Measurements from ENCODE around the gene CCL24.
"Not testable (repeated sequence)": the region's sequence is repeated elsewhere in the genome, so short reads cannot be mapped to it uniquely, and the experiment has no call there.

The CCL24 gene

GRCh38 chr7:75783058-75783457, 30.5 kb downstream of the CCL24 start:
- not testable (repeated sequence) for H3K36me3 ChIP-seq (ENCODE audit: control insufficient read depth, insufficient read depth, low read length); H3K27ac ChIP-seq (ENCODE audit: low read depth, low read length, severe bottlenecking); H3K4me3 ChIP-seq (ENCODE audit: extremely low read depth, insufficient read depth, low read length, poor library complexity, severe bottlenecking); H3K4me1 ChIP-seq (ENCODE audit: control insufficient read depth, insufficient read depth, low read length, poor library complexity, severe bottlenecking); H3K9me3 ChIP-seq (ENCODE audit: control insufficient read depth, low read length)
- WGBS, 2 experiments (ENCODE audit: insufficient coverage in 2 of 2): 100% methylated on average over 5 of the region's 5 CpGs; no CpG with 5 or more reads in 1 of the 2 experiments

GRCh38 chr7:75780647-75781273, 32.8 kb downstream of the CCL24 start:
- not testable (repeated sequence) for H3K4me1 ChIP-seq (ENCODE audit: control insufficient read depth, insufficient read depth, low read length, poor library complexity, severe bottlenecking); H3K9me3 ChIP-seq (ENCODE audit: control insufficient read depth, low read length); H3K27ac ChIP-seq (ENCODE audit: low read depth, low read length, severe bottlenecking); H3K36me3 ChIP-seq (ENCODE audit: control insufficient read depth, insufficient read depth, low read length); H3K4me3 ChIP-seq (ENCODE audit: extremely low read depth, insufficient read depth, low read length, poor library complexity, severe bottlenecking)
- 54 to 61% methylated on average over 11 to 12 of the region's 14 CpGs for WGBS, 2 experiments (ENCODE audit: insufficient coverage in 2 of 2)

GRCh38 chr7:75779516-75779915, 34.1 kb downstream of the CCL24 start:
- not testable (repeated sequence) for H3K36me3 ChIP-seq (ENCODE audit: control insufficient read depth, insufficient read depth, low read length); H3K4me1 ChIP-seq (ENCODE audit: control insufficient read depth, insufficient read depth, low read length, poor library complexity, severe bottlenecking); H3K9me3 ChIP-seq (ENCODE audit: control insufficient read depth, low read length); H3K4me3 ChIP-seq (ENCODE audit: extremely low read depth, insufficient read depth, low read length, poor library complexity, severe bottlenecking); H3K27ac ChIP-seq (ENCODE audit: low read depth, low read length, severe bottlenecking)
- 61 to 66% methylated on average over 5 to 10 of the region's 11 CpGs for WGBS, 2 experiments (ENCODE audit: insufficient coverage in 2 of 2)

DNA sequence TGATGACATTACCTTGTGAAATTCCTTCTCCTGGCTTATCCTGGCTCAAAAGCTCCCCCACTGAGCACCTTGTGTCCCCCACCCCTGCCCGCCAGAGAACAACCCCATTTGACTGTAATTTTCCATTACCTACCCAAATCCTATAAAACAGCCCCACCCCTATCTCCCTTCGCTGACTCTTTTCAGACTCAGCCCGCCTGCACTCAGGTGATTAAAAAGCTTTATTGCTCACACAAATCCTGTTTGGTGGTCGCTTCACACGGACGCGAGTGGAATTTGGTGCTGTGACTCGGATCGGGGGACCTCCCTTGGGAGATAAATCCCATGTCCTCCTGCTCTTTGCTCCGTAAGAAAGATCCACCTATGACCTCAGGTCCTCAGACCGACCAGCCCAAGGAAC, 34.6 kb downstream of the CCL24 start:
- not testable (repeated sequence) for H3K9me3 ChIP-seq (ENCODE audit: control insufficient read depth, low read length); H3K27ac ChIP-seq (ENCODE audit: low read depth, low read length, severe bottlenecking); H3K36me3 ChIP-seq (ENCODE audit: control insufficient read depth, insufficient read depth, low read length); H3K4me1 ChIP-seq (ENCODE audit: control insufficient read depth, insufficient read depth, low read length, poor library complexity, severe bottlenecking); H3K4me3 ChIP-seq (ENCODE audit: extremely low read depth, insufficient read depth, low read length, poor library complexity, severe bottlenecking)
- WGBS, 2 experiments (ENCODE audit: insufficient coverage in 2 of 2): 50 to 61% methylated on average over 10 of the region's 11 CpGs

DNA sequence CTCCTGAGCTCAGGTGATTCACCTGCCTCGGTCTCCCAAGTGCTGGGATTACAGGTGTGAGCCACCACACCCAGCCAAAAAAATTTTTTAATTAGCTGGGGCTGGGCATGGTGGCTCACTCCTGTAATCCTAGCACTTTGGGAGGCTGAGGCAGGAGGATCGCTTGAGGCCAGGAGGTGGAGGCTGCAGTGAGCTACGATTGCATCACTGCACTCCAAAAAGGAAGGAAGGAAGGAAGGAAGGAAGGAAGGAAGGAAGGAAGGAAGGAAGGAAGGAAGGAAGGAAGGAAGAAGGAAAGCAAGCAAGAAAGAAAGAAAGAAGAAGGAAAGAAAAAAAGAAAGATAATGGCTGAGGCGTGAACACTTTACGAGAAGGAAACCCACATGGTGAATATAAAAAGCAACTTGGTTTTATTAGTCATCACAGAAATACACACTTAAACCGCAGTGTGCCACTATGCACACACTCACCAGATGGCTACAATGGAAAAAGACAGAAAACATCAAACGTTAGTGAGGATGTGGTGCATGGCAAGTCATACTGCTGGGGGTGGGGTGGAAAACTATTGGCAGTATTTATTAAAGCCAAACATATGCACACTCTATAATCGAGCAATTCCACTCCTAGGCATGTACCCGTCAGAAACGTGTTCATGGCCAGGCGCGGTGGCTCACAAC, 37.2 kb downstream of the CCL24 start:
- WGBS, 2 experiments (ENCODE audit: insufficient coverage in 2 of 2): 82 to 91% methylated on average over 6 to 7 of the region's 12 CpGs
- no peaks in the 10 kb centered on the region for H3K4me1 ChIP-seq (ENCODE audit: control insufficient read depth, insufficient read depth, low read length, poor library complexity, severe bottlenecking)
- no peak overlapping the region for H3K4me3 ChIP-seq (ENCODE audit: extremely low read depth, insufficient read depth, low read length, poor library complexity, severe bottlenecking)

DNA sequence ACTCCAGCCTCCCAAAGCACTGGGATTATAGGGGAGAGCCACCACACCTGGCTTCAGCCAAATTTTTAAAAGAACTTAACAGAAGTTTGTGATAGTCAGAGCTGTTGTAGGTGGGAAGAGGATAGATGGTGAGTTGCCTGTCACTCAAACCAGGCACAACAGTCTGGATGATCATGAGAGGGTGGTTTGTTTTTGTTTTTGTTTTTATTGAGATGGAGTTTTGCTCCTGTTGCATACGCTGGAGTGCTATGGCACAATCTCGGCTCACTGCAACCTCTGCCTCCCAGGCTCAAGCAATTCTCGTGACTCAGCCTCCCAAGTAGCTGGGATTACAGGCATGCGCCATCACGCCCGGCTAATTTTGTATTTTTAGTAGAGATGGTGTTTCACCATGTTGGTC, 39.6 kb downstream of the CCL24 start:
- WGBS, 2 experiments (ENCODE audit: insufficient coverage in 2 of 2): 96 to 100% methylated on average over 4 to 6 of the region's 6 CpGs
- H3K36me3 ChIP-seq (ENCODE audit: control insufficient read depth, insufficient read depth, low read length); H3K27ac ChIP-seq (ENCODE audit: low read depth, low read length, severe bottlenecking); H3K4me3 ChIP-seq (ENCODE audit: extremely low read depth, insufficient read depth, low read length, poor library complexity, severe bottlenecking); H3K4me1 ChIP-seq (ENCODE audit: control insufficient read depth, insufficient read depth, low read length, poor library complexity, severe bottlenecking); H3K9me3 ChIP-seq (ENCODE audit: control insufficient read depth, low read length): not testable (repeated sequence)

More for the DNA sequence above, 37.2 kb downstream of the CCL24 start:
- no peaks in the 10 kb centered on the region for H3K36me3 ChIP-seq (ENCODE audit: control insufficient read depth, insufficient read depth, low read length)
- H3K9me3 ChIP-seq (ENCODE audit: control insufficient read depth, low read length): no peaks in the 10 kb centered on the region
- no peak overlapping the region for H3K27ac ChIP-seq (ENCODE audit: low read depth, low read length, severe bottlenecking)

DNA sequence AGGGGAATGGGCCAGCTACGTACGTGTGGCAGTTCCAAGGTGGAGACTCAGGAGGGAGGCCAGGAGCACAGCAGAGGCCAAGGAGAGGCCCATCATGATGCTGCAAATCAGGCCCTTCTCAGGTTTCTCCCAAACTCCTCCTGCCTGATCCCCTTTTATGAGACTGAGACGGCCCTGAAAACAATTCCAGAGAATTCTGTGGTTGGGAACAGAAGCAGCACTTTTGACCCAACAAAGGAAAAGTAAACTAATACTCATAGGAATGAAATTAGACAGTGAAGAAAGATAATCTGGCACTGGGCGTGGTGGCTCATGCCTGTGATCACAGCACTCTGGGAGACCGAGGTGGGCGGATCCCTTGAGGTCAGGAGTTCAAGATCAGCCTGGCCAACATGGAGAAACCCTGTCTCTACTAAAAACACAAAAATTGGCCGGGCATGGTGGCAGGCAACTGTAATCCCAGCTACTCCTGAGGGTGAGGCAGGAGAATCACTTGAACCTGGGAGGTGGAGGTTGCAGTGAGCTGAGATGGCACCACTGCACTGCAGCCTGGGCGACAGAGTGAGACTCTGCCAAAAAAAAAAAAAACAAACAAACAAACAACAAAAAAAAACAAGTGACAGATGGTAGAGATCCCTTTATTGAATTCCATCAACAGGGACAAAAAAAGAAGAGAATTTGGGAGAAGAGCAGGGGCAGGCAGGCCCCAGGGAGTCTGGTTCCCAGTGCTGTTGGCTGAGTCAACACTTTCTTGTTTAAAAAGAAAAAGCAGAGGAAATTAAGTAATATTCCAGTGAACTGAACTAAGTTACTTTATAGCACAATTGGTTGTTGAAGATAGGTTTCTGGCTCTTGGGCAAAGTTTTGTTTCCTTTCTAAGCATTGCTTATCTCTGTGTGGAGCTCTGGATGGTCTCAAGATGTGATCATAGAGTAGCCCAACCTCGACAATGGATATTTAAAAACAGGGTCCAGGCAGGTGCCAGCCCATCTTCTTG, 41.2 kb downstream of the CCL24 start, which contains the start of gene CCL26:
Gene CCL26 (minus strand): TSS at position 131 of the 997 bp plus-strand sequence. CDS start 35 bp downstream, at position 96.
- H3K4me1 ChIP-seq (ENCODE audit: control insufficient read depth, insufficient read depth, low read length, poor library complexity, severe bottlenecking): no peaks in the 10 kb centered on the region
- H3K36me3 ChIP-seq (ENCODE audit: control insufficient read depth, insufficient read depth, low read length): no peaks in the 10 kb centered on the region
- no peak within 1 kb of the TSS for H3K27ac ChIP-seq (ENCODE audit: low read depth, low read length, severe bottlenecking)
- no peak within 1 kb of the TSS for H3K4me3 ChIP-seq (ENCODE audit: extremely low read depth, insufficient read depth, low read length, poor library complexity, severe bottlenecking)
- WGBS, 2 experiments (ENCODE audit: insufficient coverage in 2 of 2): 92 to 98% methylated on average over 6 to 7 of the region's 9 CpGs
- H3K9me3 ChIP-seq (ENCODE audit: control insufficient read depth, low read length): no peaks in the 10 kb centered on the region

DNA sequence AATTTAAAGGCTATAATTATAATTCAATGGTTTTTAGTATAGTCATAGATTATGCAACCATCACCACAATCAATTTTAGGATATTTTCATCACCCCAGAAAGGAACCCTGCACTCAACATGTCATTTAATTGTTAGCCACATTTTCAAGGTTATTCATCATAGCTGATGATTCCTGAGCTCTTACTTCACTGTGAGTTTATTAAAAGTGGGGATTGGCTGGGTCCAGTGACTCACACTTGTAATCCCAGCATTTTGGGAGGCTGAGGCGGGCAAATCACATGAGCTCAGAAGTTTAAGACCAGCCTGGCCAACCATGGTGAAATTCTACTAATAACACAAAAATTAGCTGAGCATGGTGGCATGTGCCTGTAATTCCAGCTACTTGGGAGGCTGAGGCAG, 42.4 kb downstream of the CCL24 start:
- WGBS, 2 experiments (ENCODE audit: insufficient coverage in 2 of 2): 100% methylated on average over 1 of the region's 1 CpG
- H3K4me1 ChIP-seq (ENCODE audit: control insufficient read depth, insufficient read depth, low read length, poor library complexity, severe bottlenecking): no peaks in the 10 kb centered on the region
- no peaks in the 10 kb centered on the region for H3K36me3 ChIP-seq (ENCODE audit: control insufficient read depth, insufficient read depth, low read length)
- no peak overlapping the region for H3K4me3 ChIP-seq (ENCODE audit: extremely low read depth, insufficient read depth, low read length, poor library complexity, severe bottlenecking)
- H3K27ac ChIP-seq (ENCODE audit: low read depth, low read length, severe bottlenecking): no peak overlapping the region
- H3K9me3 ChIP-seq (ENCODE audit: control insufficient read depth, low read length): no peaks in the 10 kb centered on the region

GRCh38 chr7:75762350-75762917, 51.2 kb downstream of the CCL24 start:
- WGBS, 2 experiments (ENCODE audit: insufficient coverage in 2 of 2): no CpG with 5 or more reads among the region's 2 CpGs
- Histone ChIP-seq H3K4me3 (ENCODE audit: extremely low read depth, insufficient read depth, low read length, poor library complexity, severe bottlenecking) (no peak overlapping the region), H3K27ac (ENCODE audit: low read depth, low read length, severe bottlenecking) (no peak overlapping the region), H3K9me3 (ENCODE audit: control insufficient read depth, low read length) (peaks cover 3% of the 10 kb centered on the region), H3K4me1 (ENCODE audit: control insufficient read depth, insufficient read depth, low read length, poor library complexity, severe bottlenecking) (no peaks in the 10 kb centered on the region), H3K36me3 (ENCODE audit: control insufficient read depth, insufficient read depth, low read length) (no peaks in the 10 kb centered on the region)

DNA sequence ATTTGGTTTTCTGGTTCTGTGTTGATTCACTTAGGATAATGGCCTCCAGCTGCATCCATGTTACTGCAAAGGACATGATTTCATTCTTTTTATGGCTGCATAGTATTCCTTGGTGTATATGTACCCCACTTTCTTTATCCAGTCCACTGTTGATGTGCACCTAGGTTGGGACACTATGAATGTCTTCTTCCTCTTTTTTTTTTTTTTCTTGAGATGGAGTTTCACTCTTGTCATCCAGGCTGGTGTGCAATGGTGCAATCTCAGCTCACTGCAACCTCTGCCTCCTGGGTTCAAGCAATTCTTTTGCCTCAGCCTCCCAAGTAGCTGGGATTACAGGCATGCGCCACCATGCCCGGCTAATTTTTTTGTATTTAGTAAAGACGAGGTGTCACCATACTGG, 51.8 kb downstream of the CCL24 start:
- H3K36me3 ChIP-seq (ENCODE audit: control insufficient read depth, insufficient read depth, low read length); H3K9me3 ChIP-seq (ENCODE audit: control insufficient read depth, low read length); H3K27ac ChIP-seq (ENCODE audit: low read depth, low read length, severe bottlenecking); H3K4me1 ChIP-seq (ENCODE audit: control insufficient read depth, insufficient read depth, low read length, poor library complexity, severe bottlenecking); H3K4me3 ChIP-seq (ENCODE audit: extremely low read depth, insufficient read depth, low read length, poor library complexity, severe bottlenecking): not testable (repeated sequence)
- 80 to 84% methylated on average over 3 of the region's 3 CpGs for WGBS, 2 experiments (ENCODE audit: insufficient coverage in 2 of 2)
